Tibial artery (tissue), 4 donors: ENCODE data around the gene FBXO3.

Experiments
- DNase-seq, 2 donors: peaks; one replicate each; pipeline ENCODE4 v3.0.0-alpha.2; 2019
- H3K27ac ChIP-seq, 2 donors: fragments of 200-600 bp; sonication (generic) in 1 of 2; 1 replicate in 1 of 2; 2 replicates in 1 of 2; pipeline ENCODE4 v1.5.1; 2018 to 2019; ENCODE audit warnings: mild to moderate bottlenecking in 1 of 2
- H3K27me3 ChIP-seq, 2 donors: fragments of 200-600 bp; sonication (generic) in 1 of 2; one replicate each; pipeline versions ENCODE4 v1.5.1 to v1.6.0; 2016 to 2019
- H3K36me3 ChIP-seq, 3 donors: fragments of 200-600 bp; sonication (generic) in 2 of 3; one replicate each; pipeline ENCODE4 v1.5.1; 2016 to 2019; ENCODE audit warnings: mild to moderate bottlenecking in 2 of 3
- H3K4me1 ChIP-seq, 4 donors: fragments of 200-600 bp; sonication (generic) in 2 of 4; 1 replicate in 3 of 4; 2 replicates in 1 of 4; pipeline ENCODE4 v1.5.1; 2016 to 2019
- H3K4me3 ChIP-seq, 2 donors: fragments of 200-600 bp; sonication (generic) in 1 of 2; 1 replicate in 1 of 2; 2 replicates in 1 of 2; pipeline ENCODE4 v1.5.1; 2018 to 2019; ENCODE audit warnings: mild to moderate bottlenecking in 2 of 2
- H3K9me3 ChIP-seq, 3 donors: fragments of 200-600 bp; sonication (generic) in 1 of 3; one replicate each; pipeline ENCODE4 v1.5.1; 2016 to 2019
- CTCF ChIP-seq, 2 experiments: fragments of 200-600 bp in 1 of 2; fragments of 450-650 bp in 1 of 2; IDR thresholded peaks; one replicate each; pipeline ENCODE4 v1.5.1; 2017 to 2019; ENCODE audit warnings: antibody characterized with exemption in 2 of 2, mild to moderate bottlenecking in 1 of 2, moderate library complexity in 1 of 2
- intact Hi-C: fragments of 100-400 bp; cut with DNase I; formaldehyde crosslinking; loops from one replicate; pipeline ENCODE4 v1.15.0; 2023; ENCODE audit warnings: low total_unique reads

Gene FBXO3

GRCh38 chr11:33753304-33753967 is 20.9 kb downstream of the FBXO3 start:
- DNase-seq: no peak
- Histone ChIP-seq H3K4me1 (peaks cover 0 to 13% (median 0%) of the 10 kb centered on the region in 4 donors), H3K4me3 (no peak overlapping the region), H3K9me3 (no peaks in the 10 kb centered on the region), H3K36me3 (peaks cover 32 to 79% (median 55%) of the 10 kb centered on the region in 3 donors), H3K27me3 (no peaks in the 10 kb centered on the region), H3K27ac (peak overlapping the region in 1 of 2 donors; percentile 9)
- TF ChIP-seq CTCF (IDR thresholded peaks at IDR 0.05): no peak
- intact Hi-C loops: no loop called here

DNA sequence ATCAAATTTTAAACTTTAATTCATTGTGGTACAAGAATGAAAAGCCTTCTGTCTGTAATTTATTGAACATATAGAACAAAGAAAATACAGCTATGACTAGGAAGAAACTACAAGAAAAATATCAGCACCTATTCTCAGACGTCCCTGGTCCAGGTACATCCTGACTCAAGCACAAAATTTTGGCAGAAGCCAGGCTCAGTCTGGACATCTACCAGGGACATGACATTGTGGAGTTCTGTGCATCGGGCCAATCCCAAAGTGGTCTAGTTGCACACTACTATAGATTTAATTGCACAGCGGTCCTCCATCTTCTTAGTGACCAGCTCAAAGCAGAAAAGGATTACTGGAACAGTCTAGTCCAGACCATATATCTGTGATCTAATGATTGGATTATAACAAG is 22.4 kb downstream of the FBXO3 start:
- no peaks in the 10 kb centered on the region for H3K9me3 ChIP-seq
- peaks cover 18 to 70% (median 52%) of the 10 kb centered on the region in 3 donors for H3K36me3 ChIP-seq
- H3K4me3 ChIP-seq: no peak overlapping the region
- peaks cover 0 to 24% (median 0%) of the 10 kb centered on the region in 4 donors for H3K4me1 ChIP-seq
- DNase-seq: no peak
- TF ChIP-seq CTCF (IDR thresholded peaks at IDR 0.05): no peak
- no peak overlapping the region for H3K27ac ChIP-seq
- H3K27me3 ChIP-seq: no peaks in the 10 kb centered on the region
- intact Hi-C loops: no loop called here

DNA sequence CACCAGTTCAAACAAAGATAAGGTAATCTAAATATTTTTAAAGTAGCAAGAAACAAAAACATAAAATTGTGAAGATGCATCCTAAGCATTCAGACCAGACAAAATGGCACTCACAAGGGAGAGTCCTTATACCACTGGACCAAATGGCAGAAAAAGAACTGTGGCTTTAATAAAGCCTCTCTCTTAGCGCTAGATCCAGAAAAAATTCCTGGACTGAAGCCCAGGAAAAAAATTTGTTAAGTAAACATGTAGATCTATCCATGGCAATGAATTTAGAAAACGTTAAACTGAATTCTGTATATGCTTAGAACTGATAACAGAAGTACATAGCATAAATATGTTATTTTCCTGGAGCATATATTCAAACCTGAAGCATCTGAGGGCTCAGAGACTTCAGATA is 26.3 kb downstream of the FBXO3 start:
- Histone ChIP-seq H3K36me3 (peaks cover 7 to 64% (median 38%) of the 10 kb centered on the region in 3 donors), H3K4me3 (no peak overlapping the region), H3K27me3 (no peaks in the 10 kb centered on the region), H3K4me1 (peaks cover 0 to 14% (median 0%) of the 10 kb centered on the region in 4 donors), H3K27ac (no peak overlapping the region), H3K9me3 (no peaks in the 10 kb centered on the region)
- intact Hi-C loops: no loop called here
- DNase-seq: no peak
- no peak for TF ChIP-seq CTCF (IDR thresholded peaks at IDR 0.05)

DNA sequence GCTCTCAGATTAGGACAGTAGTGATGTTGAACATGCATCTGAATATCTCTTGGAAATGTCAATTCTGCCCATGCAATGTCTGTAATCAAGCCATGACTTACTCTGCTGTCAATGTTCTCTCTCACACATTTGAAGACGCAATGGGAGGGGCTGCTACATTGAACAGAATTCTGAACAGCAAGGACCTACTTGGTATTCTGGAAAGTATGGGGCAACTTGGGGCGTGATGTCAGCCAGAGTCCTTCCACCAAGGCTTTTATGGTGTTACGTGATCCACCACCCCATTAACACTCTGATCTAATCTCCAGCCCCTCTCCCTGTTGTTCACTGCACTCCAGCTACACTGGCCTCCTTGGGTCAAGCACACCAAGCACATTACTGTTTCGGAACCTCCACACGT is 31.0 kb downstream of the FBXO3 start:
- H3K36me3 ChIP-seq: peaks cover 0 to 39% (median 21%) of the 10 kb centered on the region in 3 donors
- no peak overlapping the region for H3K4me3 ChIP-seq
- no peaks in the 10 kb centered on the region for H3K9me3 ChIP-seq
- H3K27me3 ChIP-seq: no peaks in the 10 kb centered on the region
- H3K4me1 ChIP-seq: peaks cover 0 to 10% (median 0%) of the 10 kb centered on the region in 4 donors
- intact Hi-C loops: no loop called here
- TF ChIP-seq CTCF (IDR thresholded peaks at IDR 0.05): no peak
- no peak for DNase-seq
- H3K27ac ChIP-seq: no peak overlapping the region

- TF ChIP-seq CTCF (IDR thresholded peaks at IDR 0.05): peak; percentile 43 to 55
- H3K36me3 ChIP-seq: peaks cover 0 to 36% (median 19%) of the 10 kb centered on the region in 3 donors
- H3K4me3 ChIP-seq: no peak overlapping the region
- DNase-seq: no peak
- no peaks in the 10 kb centered on the region for H3K27me3 ChIP-seq
- intact Hi-C loops: no loop called here
- H3K27ac ChIP-seq: no peak overlapping the region
- H3K4me1 ChIP-seq: peaks cover 0 to 8% (median 2%) of the 10 kb centered on the region in 4 donors
- H3K9me3 ChIP-seq: no peaks in the 10 kb centered on the region
These were observed 32.0 kb downstream of the FBXO3 start for GRCh38 chr11:33742249-33742851.
